Fibroblast of skin of left quadriceps (primary cell): ENCODE data around the gene COX10.
"Not testable (repeated sequence)": the region's sequence is repeated elsewhere in the genome, so short reads cannot be mapped to it uniquely, and the experiment has no call there.

ENCODE experiments used
- DNase-seq, 2 experiments: peaks; one replicate each; pipeline ENCODE4 v3.0.0-alpha.2; 2013; ENCODE audit warnings: low read depth in 2 of 2

The COX10 gene

DNA sequence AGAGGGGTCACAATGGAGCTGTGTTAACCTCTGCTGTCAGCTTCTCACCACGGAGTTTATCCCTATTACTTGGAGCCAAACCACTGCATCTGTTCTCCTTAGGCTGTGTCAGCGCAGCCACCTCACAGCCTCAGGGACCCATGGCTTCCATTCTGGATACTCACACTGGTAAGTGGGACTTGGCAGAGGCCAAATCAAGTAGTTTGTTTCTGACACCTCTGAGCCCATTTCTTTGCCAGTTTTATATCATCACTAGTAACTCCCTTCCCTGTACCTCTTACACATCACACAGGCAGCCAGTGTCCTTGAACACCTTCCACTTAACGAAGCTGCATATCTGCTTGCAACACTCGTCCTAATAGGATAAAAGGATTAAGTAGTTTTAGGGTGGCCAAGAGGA, 108.5 kb downstream of the COX10 start:
- DNase-seq = not testable (repeated sequence)

- DNase-seq = not testable (repeated sequence)
These were observed 110.6 kb downstream of the COX10 start for GRCh38 chr17:14179951-14180350.

DNA sequence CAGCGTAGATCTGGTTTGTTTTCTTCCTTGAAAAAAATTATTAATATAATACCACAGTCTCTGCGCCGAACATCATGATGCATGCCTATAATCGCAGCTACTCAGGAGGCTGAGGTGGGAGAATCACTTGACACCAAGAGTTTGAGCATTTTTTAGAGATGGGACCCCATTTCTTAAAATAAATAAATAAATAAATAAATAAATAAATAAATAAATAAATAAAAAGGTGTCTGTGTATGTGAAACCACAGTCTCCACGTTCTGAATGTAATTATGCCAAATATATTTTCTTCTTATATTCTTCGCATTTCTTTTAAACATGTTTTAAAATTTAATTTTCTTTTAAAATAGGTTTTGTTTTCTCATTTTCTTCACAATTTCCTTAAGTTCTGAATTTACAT, 112.8 kb downstream of the COX10 start:
- not testable (repeated sequence) for DNase-seq

DNA sequence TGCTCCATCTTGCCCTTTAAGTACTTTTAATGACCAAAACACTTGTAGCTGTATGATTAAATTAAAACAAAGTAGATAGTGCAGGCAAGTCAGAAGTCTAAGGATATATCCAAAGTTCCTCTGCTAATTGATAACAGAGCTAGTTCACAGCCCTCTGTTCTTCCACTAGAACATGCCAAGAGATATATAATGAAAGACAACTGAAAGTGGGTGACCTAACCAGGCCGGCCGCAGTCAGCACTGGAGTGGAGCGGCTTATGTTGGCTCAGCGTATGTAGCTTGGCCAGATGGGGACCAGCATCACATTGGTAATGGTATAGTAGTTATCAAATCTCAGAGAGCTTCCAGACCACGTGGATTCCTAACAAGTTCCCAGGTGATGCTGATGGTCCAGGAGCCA, 115.2 kb downstream of the COX10 start:
- DNase-seq = not testable (repeated sequence)

DNA sequence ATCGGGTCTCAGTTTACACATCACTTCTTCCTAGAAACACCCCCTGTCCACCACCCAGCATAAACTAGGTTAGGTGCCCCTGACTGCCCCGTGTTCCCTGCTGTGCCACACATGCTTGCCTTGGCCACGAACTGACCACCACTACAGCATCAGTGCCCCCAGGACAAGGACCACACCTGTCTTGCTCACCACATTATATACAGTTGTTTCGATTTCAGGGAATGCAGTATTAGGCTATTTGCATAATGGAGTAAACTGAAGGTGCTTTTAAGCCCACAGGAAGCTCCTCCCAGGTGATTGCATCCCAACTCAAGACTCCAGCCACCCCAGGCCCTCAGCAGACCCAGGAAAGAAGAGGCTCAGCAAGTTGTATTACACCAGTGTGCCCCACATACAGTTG, 117.1 kb downstream of the COX10 start:
- not testable (repeated sequence) for DNase-seq

DNA sequence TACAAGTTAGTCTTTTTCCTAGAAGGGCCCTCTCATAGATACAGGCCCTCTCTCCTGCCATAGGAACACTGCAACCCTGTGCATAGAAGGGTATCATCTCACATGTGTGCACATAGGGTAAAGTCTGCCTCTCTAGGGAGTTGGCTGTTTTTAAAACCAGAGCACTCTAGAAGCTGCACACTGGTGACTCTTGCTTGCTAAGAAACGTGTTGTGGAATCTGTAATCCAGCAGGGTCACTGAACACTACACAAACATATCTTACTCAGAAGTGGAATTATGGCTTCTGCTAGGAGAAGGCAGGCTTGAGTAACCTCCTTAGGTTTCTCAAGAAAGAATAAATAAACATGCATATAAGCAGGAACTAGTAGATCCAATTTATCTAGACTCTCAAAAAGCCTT, 121.5 kb downstream of the COX10 start:
- not testable (repeated sequence) for DNase-seq

DNA sequence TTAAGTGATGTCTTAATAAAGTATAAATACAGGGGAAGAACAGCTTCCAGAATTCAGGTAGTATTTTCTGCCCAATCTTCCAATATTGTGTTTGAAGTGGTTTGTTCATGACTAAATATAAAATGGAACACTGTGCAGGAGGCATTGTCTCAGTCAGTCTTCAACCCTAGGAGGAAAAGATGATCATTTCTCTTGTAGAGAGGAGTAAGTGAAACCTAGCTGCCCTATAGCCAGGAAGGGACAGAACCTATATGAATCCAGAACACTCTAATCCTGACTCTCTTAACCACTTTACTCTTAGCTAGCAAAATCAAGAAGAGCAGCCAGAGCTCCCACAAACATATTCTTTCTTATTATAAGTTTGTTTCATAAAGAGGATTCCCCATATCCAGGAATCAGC, 122.2 kb downstream of the COX10 start:
- not testable (repeated sequence) for DNase-seq

- not testable (repeated sequence) for DNase-seq
These were observed 122.7 kb downstream of the COX10 start for GRCh38 chr17:14192039-14192438.

GRCh38 chr17:14192636-14193344, 123.5 kb downstream of the COX10 start:
- DNase-seq = not testable (repeated sequence)

DNA sequence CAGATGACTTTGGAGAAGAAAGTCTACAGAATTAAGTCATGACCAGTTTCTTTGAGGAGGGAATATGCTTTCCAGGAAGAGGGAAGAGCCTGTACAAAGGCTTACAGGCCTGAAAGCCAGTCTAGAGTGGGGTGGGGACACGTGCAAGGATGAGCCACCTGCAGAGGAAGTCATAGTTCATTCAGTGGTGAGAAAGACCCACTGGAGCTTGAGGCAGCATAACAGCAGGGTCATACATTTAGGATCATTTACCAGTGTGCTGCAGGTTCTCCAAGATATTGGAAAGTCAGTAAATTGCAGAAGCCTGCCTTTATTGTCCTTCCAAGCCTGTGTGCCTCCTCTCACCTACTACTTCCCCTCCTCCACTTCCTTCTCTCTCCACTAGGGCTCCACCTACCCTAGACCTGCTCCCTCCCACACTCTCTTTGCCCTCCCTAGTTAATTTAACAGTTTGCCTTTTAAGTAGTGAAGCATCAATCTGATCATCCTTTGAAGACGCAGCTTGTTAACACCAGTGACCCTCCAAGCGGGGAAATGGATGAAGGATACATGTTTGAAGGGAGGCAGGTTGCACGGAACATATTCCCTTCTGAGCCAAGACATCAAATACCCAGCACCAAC, 127.2 kb downstream of the COX10 start:
- DNase-seq = no peak

GRCh38 chr17:14197057-14197456, 127.8 kb downstream of the COX10 start:
- no peak for DNase-seq

- no peak for DNase-seq
These were observed 128.3 kb downstream of the COX10 start for GRCh38 chr17:14197586-14197985.

DNA sequence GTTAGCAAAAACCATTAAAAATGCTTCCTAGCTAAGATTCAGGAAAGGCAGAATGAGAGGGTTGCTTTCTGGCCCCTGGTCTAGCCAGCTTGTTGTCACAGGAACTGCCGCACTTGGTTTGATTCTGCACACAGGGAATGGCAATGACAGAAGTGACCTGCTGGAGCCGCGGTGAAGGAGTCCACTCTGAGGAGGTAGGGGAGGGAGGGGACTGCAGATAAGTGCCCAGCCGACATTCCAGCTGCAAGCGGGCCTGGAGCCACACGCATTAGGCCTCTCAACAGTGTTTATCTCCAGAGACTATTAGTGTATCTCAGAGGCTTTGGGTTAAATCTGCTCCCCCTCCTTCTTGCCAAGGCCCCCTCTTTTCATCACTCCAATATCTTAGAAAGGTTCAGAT, 128.7 kb downstream of the COX10 start:
- no peak for DNase-seq

DNA sequence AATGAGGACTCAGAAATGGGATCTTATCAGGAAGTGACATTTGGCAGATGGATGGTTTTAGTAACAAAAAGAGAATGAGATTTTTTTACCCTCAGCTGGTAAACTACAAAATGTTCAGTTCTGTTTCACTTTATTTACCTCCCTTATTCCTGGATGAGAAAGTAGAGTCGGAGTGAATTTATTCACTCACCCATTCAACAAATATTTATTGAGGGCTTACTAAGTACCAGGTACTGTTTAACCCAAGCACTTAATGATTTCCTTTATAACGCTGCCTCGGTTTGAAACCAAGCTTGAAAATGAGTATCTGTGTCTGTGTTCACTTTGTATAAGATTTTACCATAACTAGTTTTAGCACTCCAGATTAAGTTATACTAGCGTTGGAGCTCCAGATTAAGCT, 129.3 kb downstream of the COX10 start:
- DNase-seq = no peak

DNA sequence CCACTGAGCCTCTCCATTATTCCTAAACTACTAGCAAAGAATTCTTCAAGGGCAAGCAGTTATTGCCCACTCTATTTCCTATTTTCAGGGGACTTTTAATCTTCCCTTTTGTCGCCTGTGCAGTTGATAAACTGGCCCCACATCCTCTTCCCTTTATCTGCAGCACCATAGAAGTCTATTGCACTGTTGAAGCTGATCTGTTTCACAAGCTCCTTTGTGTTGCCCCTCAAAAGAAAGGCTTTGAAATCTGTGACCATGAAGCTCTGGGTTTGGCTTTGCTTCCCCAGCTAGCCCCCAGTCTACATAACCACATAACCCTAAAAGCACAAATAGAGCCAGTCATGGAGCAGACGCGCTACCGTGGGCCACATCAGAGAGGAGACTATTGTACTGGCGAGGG, 130.3 kb downstream of the COX10 start:
- no peak for DNase-seq

- no peak for DNase-seq
These were observed 131.1 kb downstream of the COX10 start for GRCh38 chr17:14200354-14200753.

GRCh38 chr17:14201021-14201987, 132.0 kb downstream of the COX10 start:
- peak in 1 of 2 experiments; percentile 2 for DNase-seq

DNA sequence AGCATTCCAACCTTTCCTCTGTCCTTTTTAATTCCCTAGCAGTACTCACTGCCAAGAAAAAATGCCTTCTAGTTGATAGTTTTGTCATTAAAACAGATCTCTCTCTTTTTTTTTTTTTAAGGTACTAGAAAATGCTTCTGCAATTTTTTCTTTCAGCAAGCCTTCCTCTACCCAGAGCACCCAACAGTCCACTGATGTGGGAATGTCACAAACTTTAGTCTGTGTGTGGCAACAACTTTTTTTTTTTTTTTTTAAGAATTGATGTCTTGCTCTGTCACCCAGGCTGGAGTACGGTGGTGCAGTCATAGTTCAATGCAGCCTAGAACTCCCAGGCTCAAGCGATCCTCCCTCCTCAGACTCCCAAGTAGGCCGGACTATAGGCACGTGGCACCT, 132.7 kb downstream of the COX10 start:
- DNase-seq = no peak

DNA sequence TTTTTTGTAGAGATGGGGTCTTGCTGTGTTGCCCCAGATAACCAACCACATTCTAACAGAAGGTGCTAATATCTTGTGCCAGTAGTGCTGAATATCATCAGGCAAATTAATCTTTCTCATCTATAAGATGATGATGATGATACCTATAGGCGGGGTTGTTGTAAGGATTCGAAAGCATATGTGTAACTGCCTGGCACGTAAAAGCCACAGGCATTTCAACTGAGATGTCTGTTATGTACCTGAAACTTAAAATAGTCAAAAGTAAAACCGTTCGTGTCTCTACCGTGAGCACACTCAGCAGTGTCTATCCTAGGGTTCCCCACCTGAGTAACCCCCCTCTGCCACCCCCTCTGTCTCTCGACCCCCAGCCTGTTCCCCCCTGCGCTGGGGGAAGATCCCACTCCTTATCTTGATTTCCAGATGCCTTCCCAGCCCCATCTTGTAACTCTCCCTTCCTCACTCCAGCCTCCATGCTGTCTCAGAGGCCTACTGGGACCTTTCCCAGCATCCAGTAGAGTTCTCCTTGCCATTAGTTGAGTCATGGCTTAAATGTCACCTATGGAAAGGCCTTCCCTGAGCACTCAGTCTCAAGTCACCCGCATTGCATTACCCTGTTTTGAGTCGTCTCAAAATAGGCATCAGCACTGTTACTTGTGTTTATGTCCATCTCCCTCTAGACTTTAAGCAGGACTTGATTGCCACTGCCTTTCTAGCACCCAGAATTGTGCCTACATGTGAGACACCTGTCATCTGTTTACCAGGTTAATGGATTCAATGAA, 133.3 kb downstream of the COX10 start:
- no peak for DNase-seq

DNA sequence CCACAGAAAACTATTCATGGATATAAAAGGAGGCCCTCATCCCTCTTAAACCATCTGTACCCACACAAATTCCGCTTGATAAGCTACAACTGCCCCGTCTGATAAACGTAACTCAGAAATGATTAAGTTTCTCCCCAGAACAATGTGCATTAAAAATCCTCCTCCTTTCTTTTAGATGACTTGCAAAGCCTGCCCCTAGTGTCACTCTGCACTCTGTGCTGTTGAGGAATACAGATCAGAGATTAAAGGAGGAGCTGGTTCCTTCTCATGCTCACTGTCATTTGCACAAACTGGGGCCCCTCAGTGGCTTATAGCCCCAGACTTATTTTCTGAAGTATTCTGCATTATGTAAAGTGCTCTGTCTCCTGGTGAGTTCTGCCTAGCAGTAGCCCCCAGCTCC, 134.1 kb downstream of the COX10 start:
- no peak for DNase-seq

GRCh38 chr17:14204084-14204483, 134.8 kb downstream of the COX10 start:
- DNase-seq = no peak

DNA sequence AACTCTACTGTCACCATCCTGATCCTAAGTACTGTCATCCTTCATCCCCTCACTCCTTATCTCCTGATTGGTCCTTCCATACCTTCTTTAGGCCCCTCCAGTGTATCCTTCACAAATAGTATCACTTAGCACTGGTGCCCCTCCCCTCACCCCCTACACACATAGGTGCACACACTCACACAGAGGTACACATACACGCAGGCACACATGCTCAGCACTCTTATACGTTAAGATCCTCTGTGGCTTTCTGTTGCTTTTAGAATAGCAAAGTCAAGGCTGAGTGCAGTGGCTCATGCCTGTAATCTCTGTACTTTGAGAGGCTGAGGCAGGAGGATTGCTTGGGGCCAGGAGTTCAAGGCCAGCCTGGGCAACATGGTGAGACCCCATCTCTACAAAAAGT, 135.2 kb downstream of the COX10 start:
- DNase-seq = no peak
